Loucy (cell line): ENCODE results near the gene BBX.
A peak's percentile ranks its signal among the peaks of the same experiment; 100 is the strongest.

Experiments
- H2AFZ ChIP-seq: fragments of 200-600 bp; sonication (generic); 2 replicates; pipeline ENCODE4 v1.6.0; 2016; ENCODE audit warnings: antibody characterized with exemption, mild to moderate bottlenecking, low read length, moderate library complexity
- H3F3A ChIP-seq: fragments of 200-600 bp; 2 replicates; pipeline ENCODE4 v1.6.0; 2016; ENCODE audit warnings: antibody characterized with exemption, low read depth, mild to moderate bottlenecking
- H3K27me3 ChIP-seq: fragments of 200-600 bp; sonication (generic); 2 replicates; pipeline ENCODE4 v1.6.1; 2014; ENCODE audit warnings: low read length, mild to moderate bottlenecking; ENCODE audit not compliant: insufficient read depth, poor library complexity, severe bottlenecking
- H3K36me3 ChIP-seq: fragments of 200-600 bp; sonication (generic); 2 replicates; pipeline ENCODE4 v1.6.1; 2016; ENCODE audit warnings: low read length; ENCODE audit not compliant: insufficient read depth
- H3K4me1 ChIP-seq: fragments of 200-600 bp; sonication (generic); 2 replicates; pipeline ENCODE4 v1.5.1; 2014; ENCODE audit warnings: low read length, mild to moderate bottlenecking; ENCODE audit not compliant: insufficient read depth, poor library complexity, severe bottlenecking
- H3K4me2 ChIP-seq: fragments of 200-600 bp; sonication (generic); 2 replicates; pipeline ENCODE4 v1.6.0; 2014; ENCODE audit warnings: antibody characterized with exemption, low read length, low read depth, mild to moderate bottlenecking; ENCODE audit not compliant: poor library complexity, severe bottlenecking
- H3K4me3 ChIP-seq: fragments of 200-600 bp; sonication (generic); 2 replicates; pipeline ENCODE4 v1.5.1; 2014; ENCODE audit warnings: low read length, mild to moderate bottlenecking, mixed read lengths; ENCODE audit not compliant: poor library complexity, severe bottlenecking
- H3K79me2 ChIP-seq: fragments of 200-600 bp; sonication (generic); 2 replicates; pipeline ENCODE4 v1.6.1; 2014; ENCODE audit warnings: low read length; ENCODE audit not compliant: insufficient read depth
- H3K9ac ChIP-seq: fragments of 200-600 bp; sonication (generic); 2 replicates; pipeline ENCODE4 v1.6.0; 2014; ENCODE audit warnings: mild to moderate bottlenecking, low read depth, low read length, moderate library complexity; ENCODE audit not compliant: poor library complexity, severe bottlenecking
- H3K9me2 ChIP-seq: fragments of 200-600 bp; sonication (generic); replicated peaks from 2 replicates; pipeline ENCODE4 v1.6.1; 2016; ENCODE audit warnings: low read depth, low read length, mixed read lengths
- H3K9me3 ChIP-seq: fragments of 200-600 bp; sonication (generic); 2 replicates; pipeline ENCODE4 v1.6.1; 2014; ENCODE audit warnings: mild to moderate bottlenecking, antibody characterized with exemption, low read length, low read depth; ENCODE audit not compliant: insufficient read depth
- H4K20me1 ChIP-seq: fragments of 200-600 bp; sonication (generic); 2 replicates; pipeline ENCODE4 v1.6.0; 2014; ENCODE audit warnings: antibody characterized with exemption, low read length, mild to moderate bottlenecking; ENCODE audit not compliant: insufficient read depth, poor library complexity, severe bottlenecking
- CTCF ChIP-seq: fragments of 200-600 bp; sonication (generic); conservative IDR thresholded peaks from 2 replicates; pipeline ENCODE4 v1.5.1; 2014; ENCODE audit warnings: mild to moderate bottlenecking, antibody characterized with exemption, low read length
- EZH2phosphoT487 ChIP-seq: fragments of 200-600 bp; IDR thresholded peaks from 2 replicates; pipeline ENCODE4 v1.6.1; 2018; ENCODE audit warnings: antibody characterized with exemption, mild to moderate bottlenecking, moderate library complexity, borderline replicate concordance

The BBX gene

GRCh38 chr3:107752202-107752990, 229.6 kb downstream of the BBX start:
- peaks cover 61% of the 10 kb centered on the region; the same call in 1 of the 2 replicates for H3K36me3 ChIP-seq

GRCh38 chr3:107753494-107753893, 230.7 kb downstream of the BBX start:
- TF ChIP-seq EZH2phosphoT487 (no peak), CTCF (peak; percentile 73)
- H3K36me3 ChIP-seq = peaks cover 57% of the 10 kb centered on the region; the same call in 1 of the 2 replicates

More at GRCh38 chr3:107752202-107752990, 229.6 kb downstream of the BBX start:
- Histone ChIP-seq H2AFZ (no peak overlapping the region), H3K27me3 (no peaks in the 10 kb centered on the region), H3K79me2 (no peaks in the 10 kb centered on the region), H3K4me1 (no peaks in the 10 kb centered on the region), H3K9me3 (no peaks in the 10 kb centered on the region), H4K20me1 (no peaks in the 10 kb centered on the region), H3K4me2 (no peak overlapping the region), H3K4me3 (no peak overlapping the region), H3K9me2 (no peaks in the 10 kb centered on the region), H3K9ac (no peak overlapping the region), H3F3A (no peaks in the 10 kb centered on the region)
- TF ChIP-seq CTCF (peak; percentile 81), EZH2phosphoT487 (no peak)

GRCh38 chr3:107753976-107754375, 231.2 kb downstream of the BBX start:
- Histone ChIP-seq H3K9me2 (no peaks in the 10 kb centered on the region), H3K27me3 (no peaks in the 10 kb centered on the region), H2AFZ (no peak overlapping the region), H3K9me3 (no peaks in the 10 kb centered on the region), H3K4me1 (no peaks in the 10 kb centered on the region), H3K79me2 (no peaks in the 10 kb centered on the region), H3K9ac (no peak overlapping the region), H3F3A (no peaks in the 10 kb centered on the region), H3K36me3 (peaks cover 56% of the 10 kb centered on the region; the same call in 1 of the 2 replicates), H4K20me1 (no peaks in the 10 kb centered on the region), H3K4me2 (no peak overlapping the region), H3K4me3 (no peak overlapping the region)
- no peak for TF ChIP-seq CTCF
- no peak for TF ChIP-seq EZH2phosphoT487

More at GRCh38 chr3:107753494-107753893, 230.7 kb downstream of the BBX start:
- H3K9me2 ChIP-seq = no peaks in the 10 kb centered on the region
- H3K4me2 ChIP-seq = no peak overlapping the region
- H3K9ac ChIP-seq = no peak overlapping the region
- no peaks in the 10 kb centered on the region for H3F3A ChIP-seq
- no peak overlapping the region for H3K4me3 ChIP-seq
- no peaks in the 10 kb centered on the region for H3K27me3 ChIP-seq
- no peaks in the 10 kb centered on the region for H3K9me3 ChIP-seq
- H2AFZ ChIP-seq = no peak overlapping the region
- H3K79me2 ChIP-seq = no peaks in the 10 kb centered on the region
- H4K20me1 ChIP-seq = no peaks in the 10 kb centered on the region
- no peaks in the 10 kb centered on the region for H3K4me1 ChIP-seq
